Calu3 (cell line): ENCODE measurements around the gene YPEL5. TPM values are rescaled to one million over a fixed set of nuclear protein-coding genes. Genes with fewer than 3 reads are reported as not detected.

Experiments used
- BruUV-seq: library from RNA; stranded (reverse); fragments of 400-500 nt; replicated peaks from 2 replicates; lab custom pipeline; 2021; lab: Mats Ljungman, UMichigan
- CTCF ChIA-PET: fragments of 300-600 bp; sonication (Branson Sonifier 250); formaldehyde crosslinking; loops from one replicate; lab custom pipeline; 2022; ENCODE audit warnings: antibody characterized with exemption; lab: Charles Lee
- DNase-seq: peaks from one replicate; pipeline ENCODE4 v3.0.0; 2022
- H3K27ac Mint-ChIP-seq: one replicate; pipeline ENCODE4 v1.8.0; 2022; ENCODE audit warnings: mixed read lengths; ENCODE audit not compliant: unreplicated experiment
- H3K27me3 Mint-ChIP-seq: one replicate; pipeline ENCODE4 v1.8.0; 2022; ENCODE audit warnings: mixed read lengths; ENCODE audit not compliant: unreplicated experiment
- H3K36me3 Mint-ChIP-seq: one replicate; pipeline ENCODE4 v1.8.0; 2022; ENCODE audit warnings: mild to moderate bottlenecking, moderate library complexity, mixed read lengths; ENCODE audit not compliant: insufficient read depth, unreplicated experiment
- H3K4me1 Mint-ChIP-seq: one replicate; pipeline ENCODE4 v1.8.0; 2022; ENCODE audit warnings: mild to moderate bottlenecking, low read depth, mixed read lengths; ENCODE audit not compliant: unreplicated experiment
- H3K4me3 Mint-ChIP-seq: one replicate; pipeline ENCODE4 v1.8.0; 2022; ENCODE audit warnings: mild to moderate bottlenecking, low read depth, moderate library complexity, mixed read lengths; ENCODE audit not compliant: unreplicated experiment
- H3K9me3 Mint-ChIP-seq: one replicate; pipeline ENCODE4 v1.8.0; 2022; ENCODE audit warnings: low read depth, mixed read lengths; ENCODE audit not compliant: unreplicated experiment
- CTCF ChIP-seq: fragments of 200-600 bp; IDR thresholded peaks from one replicate; pipeline ENCODE4 v1.8.0; 2022; ENCODE audit warnings: antibody characterized with exemption; ENCODE audit not compliant: unreplicated experiment
- intact Hi-C: fragments of 100-400 bp; cut with micrococcal nuclease; formaldehyde crosslinking; loops from one replicate; pipeline ENCODE4 v1.10.0; 2022; ENCODE audit not compliant: unreplicated experiment
- total RNA-seq: library from RNA; stranded (reverse); gene quantifications from 2 replicates; pipeline ENCODE4 v1.2.3, GENCODE V29; 2022

YPEL5 gene
- total RNA-seq, 1 experiment from 2014 or later: 23.0 TPM

- CTCF ChIA-PET: no interaction called here
- no peak for DNase-seq
- H3K4me1 Mint-ChIP-seq: no peaks in the 10 kb centered on the region
- H3K36me3 Mint-ChIP-seq: no peaks in the 10 kb centered on the region
- intact Hi-C loops: no loop called here
- TF ChIP-seq CTCF: no peak
- no peak overlapping the region for H3K4me3 Mint-ChIP-seq
- no TSS peak for BruUV-seq
- H3K27me3 Mint-ChIP-seq: peaks cover 51% of the 10 kb centered on the region
- no peak overlapping the region for H3K27ac Mint-ChIP-seq
- no peaks in the 10 kb centered on the region for H3K9me3 Mint-ChIP-seq
These were observed 47.6 kb downstream of the YPEL5 start for GRCh38 chr2:30194421-30194820.

GRCh38 chr2:30195016-30195415 is 48.2 kb downstream of the YPEL5 start:
- no peaks in the 10 kb centered on the region for H3K9me3 Mint-ChIP-seq
- DNase-seq: no peak
- no peaks in the 10 kb centered on the region for H3K36me3 Mint-ChIP-seq
- CTCF ChIA-PET: no interaction called here
- intact Hi-C loops: no loop called here
- no peak overlapping the region for H3K4me3 Mint-ChIP-seq
- H3K4me1 Mint-ChIP-seq: no peaks in the 10 kb centered on the region
- BruUV-seq: no TSS peak
- no peak for TF ChIP-seq CTCF
- H3K27ac Mint-ChIP-seq: no peak overlapping the region
- peaks cover 57% of the 10 kb centered on the region for H3K27me3 Mint-ChIP-seq

GRCh38 chr2:30197570-30198192 is 50.9 kb downstream of the YPEL5 start:
- Mint-ChIP-seq H3K4me1 (no peaks in the 10 kb centered on the region), H3K36me3 (no peaks in the 10 kb centered on the region), H3K27ac (no peak overlapping the region), H3K27me3 (peaks cover 54% of the 10 kb centered on the region), H3K4me3 (no peak overlapping the region), H3K9me3 (no peaks in the 10 kb centered on the region)
- BruUV-seq: no TSS peak
- intact Hi-C loops: no loop called here
- DNase-seq: peak; percentile 14
- CTCF ChIA-PET: no interaction called here
- no peak for TF ChIP-seq CTCF

- intact Hi-C loops: loop anchor here (10.0 kb wide), 1 partner anchor 133 kb away; no protein-coding TSS in a partner anchor
- TF ChIP-seq CTCF: no peak
- Mint-ChIP-seq H3K36me3 (no peaks in the 10 kb centered on the region), H3K27me3 (peaks cover 42% of the 10 kb centered on the region), H3K4me3 (no peak overlapping the region), H3K27ac (no peak overlapping the region), H3K4me1 (no peaks in the 10 kb centered on the region), H3K9me3 (no peaks in the 10 kb centered on the region)
- no TSS peak for BruUV-seq
- CTCF ChIA-PET: interaction anchor here (1.1 kb wide), 1 partner anchor 16 kb away, joined by 3 read pairs; no protein-coding TSS in a partner anchor
- no peak for DNase-seq
These were observed 55.2 kb downstream of the YPEL5 start for GRCh38 chr2:30201990-30202389.
